A673 (cell line): Measurements from ENCODE around the gene SPRED2.

Experiments
- CTCF ChIP-seq: fragments of 300-800, 200-600 bp; sonication (generic); conservative IDR thresholded peaks from 2 replicates; pipeline ENCODE4 v1.5.1; 2017; ENCODE audit warnings: low read depth, mild to moderate bottlenecking, antibody characterized with exemption, low read length, moderate library complexity, mixed read lengths
- EZH2 ChIP-seq: fragments of 200-600 bp; sonication (generic); IDR thresholded peaks from 2 replicates; pipeline ENCODE4 v1.6.1; 2017; ENCODE audit warnings: borderline replicate concordance, low read depth, mild to moderate bottlenecking, mixed read lengths, antibody characterized with exemption, low read length; ENCODE audit not compliant: poor library complexity, severe bottlenecking

- TF ChIP-seq CTCF (no peak), EZH2 (no peak)
These were observed 145.0 kb downstream of the SPRED2 start for GRCh38 chr2:65287364-65287763.
